ENCODE results near the gene NSUN7.

NSUN7 gene

GRCh38 chr4:40850496-40850895, 100.7 kb downstream of the NSUN7 start:
- DNase-seq, result no peak

GRCh38 chr4:40856277-40856839, 106.6 kb downstream of the NSUN7 start:
- DNase-seq, result no peak

DNA sequence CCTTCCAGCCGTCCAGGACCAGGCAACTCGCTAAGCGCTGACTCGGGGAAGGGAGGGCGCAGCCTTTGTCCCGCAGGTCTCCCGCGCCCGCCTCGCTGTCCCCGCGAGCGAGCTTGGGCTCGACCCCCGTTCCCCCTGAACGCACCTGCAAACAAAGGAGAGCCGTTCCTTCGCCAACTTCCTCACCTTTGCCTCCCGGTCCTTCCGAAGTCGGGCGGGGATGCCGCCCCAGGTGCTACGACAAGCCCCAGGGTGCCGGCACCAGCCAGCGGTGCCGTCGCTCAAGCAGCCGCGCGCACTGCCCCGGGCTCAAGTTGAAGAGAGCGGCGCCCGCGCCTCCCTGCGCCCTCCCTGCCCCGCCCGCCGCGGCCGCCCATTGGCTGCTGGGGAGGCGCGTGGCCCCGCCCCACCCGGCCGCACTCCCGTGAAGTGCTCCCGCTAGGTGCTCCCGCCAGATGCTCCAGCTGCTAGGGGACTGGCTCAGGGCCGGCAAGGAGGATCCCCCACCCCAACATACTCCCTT, 107.1 kb downstream of the NSUN7 start:
- peak; percentile 46 for DNase-seq

DNA sequence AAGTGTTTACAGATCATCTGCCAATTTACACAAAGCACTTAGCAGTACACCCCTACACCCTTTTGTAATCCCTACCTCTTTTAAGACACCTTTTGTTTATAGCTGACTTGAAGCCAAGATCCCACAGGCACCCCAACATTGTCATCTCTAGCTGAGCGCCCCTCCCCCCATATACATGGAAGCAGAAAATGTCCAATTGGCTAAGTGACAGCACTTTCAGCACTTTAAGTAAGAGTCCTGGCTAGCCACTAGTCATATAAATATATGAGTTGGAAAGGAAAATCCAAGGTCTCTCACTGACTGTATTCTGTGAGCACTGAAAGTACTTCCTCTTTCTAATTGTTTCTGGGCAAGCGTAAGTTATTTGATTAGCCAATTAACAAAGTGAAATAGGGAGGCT, 108.2 kb downstream of the NSUN7 start:
- DNase-seq, result no peak

- DNase-seq, result no peak
Measured at GRCh38 chr4:40858962-40859361, 109.2 kb downstream of the NSUN7 start.
